HG03575 (cell line): ENCODE results near the gene TBC1D20.
"Not testable (repeated sequence)": the region's sequence is repeated elsewhere in the genome, so short reads cannot be mapped to it uniquely, and the experiment has no call there.

Experiments used
- ATAC-seq: cut with Tn5 transposase; IDR thresholded peaks from one replicate; pipeline ENCODE4 v1.9.1; 2021; ENCODE audit not compliant: unreplicated experiment, insufficient number of reproducible peaks, low FRiP score; ENCODE audit errors: extremely low read depth

TBC1D20 gene, protein sequence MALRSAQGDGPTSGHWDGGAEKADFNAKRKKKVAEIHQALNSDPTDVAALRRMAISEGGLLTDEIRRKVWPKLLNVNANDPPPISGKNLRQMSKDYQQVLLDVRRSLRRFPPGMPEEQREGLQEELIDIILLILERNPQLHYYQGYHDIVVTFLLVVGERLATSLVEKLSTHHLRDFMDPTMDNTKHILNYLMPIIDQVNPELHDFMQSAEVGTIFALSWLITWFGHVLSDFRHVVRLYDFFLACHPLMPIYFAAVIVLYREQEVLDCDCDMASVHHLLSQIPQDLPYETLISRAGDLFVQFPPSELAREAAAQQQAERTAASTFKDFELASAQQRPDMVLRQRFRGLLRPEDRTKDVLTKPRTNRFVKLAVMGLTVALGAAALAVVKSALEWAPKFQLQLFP

GRCh38 chr20:462199-462991 lies at the start of gene TBC1D20:
Gene TBC1D20 (minus strand): TSS chr20:462533. CDS start chr20:462405, 128 bp downstream.
- ATAC-seq: peak; percentile 49

- not testable (repeated sequence) for ATAC-seq
Measured at GRCh38 chr20:510328-511057, 48.2 kb upstream of the TBC1D20 start.

- ATAC-seq: not testable (repeated sequence)
Measured at GRCh38 chr20:508364-508787, 46.0 kb upstream of the TBC1D20 start.

DNA sequence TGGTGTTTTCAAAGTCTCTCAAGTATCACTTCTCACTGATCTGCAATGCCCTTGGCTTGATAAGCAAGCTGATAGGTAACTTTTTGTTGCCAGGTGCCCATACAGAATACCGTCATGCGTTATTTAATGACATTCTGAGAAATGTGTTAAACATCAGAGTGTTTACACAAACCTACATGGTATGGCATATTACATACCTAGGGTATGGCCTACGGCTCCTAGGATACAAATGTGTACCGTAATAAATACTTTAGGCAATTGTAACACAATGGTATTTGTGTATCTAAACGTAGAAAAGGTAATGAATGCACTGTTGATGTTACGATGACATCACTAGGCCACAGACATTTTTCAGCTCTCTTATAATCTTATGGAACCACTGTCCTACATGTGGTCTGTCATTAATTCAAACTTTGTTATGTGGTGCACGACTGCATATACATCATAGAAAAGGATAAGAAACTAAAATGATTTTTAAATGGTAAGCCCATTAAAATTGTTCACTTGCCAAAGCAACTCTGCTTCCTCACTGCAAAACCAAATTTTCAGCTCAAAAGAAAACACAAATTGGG lies 45.5 kb upstream of the TBC1D20 start:
- ATAC-seq: no peak

GRCh38 chr20:507006-507758 lies 44.8 kb upstream of the TBC1D20 start:
- ATAC-seq: no peak

DNA sequence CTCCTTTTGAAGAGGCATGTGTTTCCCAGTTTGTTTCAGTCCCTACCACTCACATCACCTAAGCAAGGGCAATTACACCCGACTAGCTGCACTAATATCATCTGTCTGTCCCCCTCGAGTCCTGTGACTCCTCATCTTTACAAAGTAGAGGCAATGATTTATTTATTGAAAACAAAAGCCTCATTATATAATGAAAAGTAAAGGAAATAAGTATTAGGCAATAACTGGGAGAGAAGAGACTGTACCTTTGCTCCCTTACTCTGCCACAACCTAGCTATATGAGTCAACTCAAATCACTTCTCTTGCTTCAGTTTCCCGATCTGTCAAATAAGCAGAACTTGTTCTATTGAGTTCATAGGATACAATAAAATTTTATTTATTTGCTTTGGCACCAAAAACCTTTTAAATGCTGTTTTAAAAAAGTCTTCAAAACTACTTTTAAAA lies 42.3 kb upstream of the TBC1D20 start:
- no peak for ATAC-seq

DNA sequence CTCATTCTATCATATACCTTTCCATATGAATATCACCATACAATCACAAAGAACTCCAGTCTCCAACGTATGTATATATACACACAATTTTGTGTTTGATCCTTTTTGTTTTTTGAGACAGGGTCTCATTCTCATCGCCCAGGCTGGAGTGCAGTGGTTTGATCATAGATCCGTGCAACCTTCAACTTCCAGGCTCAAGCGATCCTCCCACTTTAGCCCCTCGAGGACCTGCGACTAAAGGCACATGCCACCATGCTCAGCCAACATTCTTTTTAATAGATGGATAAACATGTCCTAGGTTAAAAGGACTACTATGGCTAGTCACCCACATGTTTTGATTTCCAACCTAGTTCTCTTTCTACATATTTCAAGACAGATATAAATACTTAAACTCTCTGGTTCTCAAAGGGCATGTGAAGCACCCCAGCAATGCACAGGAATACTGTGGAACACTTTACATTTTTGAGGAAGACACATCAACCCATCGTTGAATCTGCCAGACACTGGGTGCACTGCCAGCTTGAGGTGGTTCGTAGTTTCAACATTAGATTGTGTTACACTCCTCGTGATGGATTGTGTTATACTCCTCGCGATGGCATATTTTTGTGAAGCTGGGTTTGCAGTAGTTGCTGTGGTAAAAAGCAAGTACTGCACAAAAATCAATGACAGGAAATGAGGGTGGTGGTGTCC lies 40.9 kb upstream of the TBC1D20 start:
- no peak for ATAC-seq

- ATAC-seq: no peak
Measured at GRCh38 chr20:497979-498378, 35.6 kb upstream of the TBC1D20 start.

GRCh38 chr20:496126-496696 lies 33.9 kb upstream of the TBC1D20 start:
- ATAC-seq: no peak

- no peak for ATAC-seq
Measured at GRCh38 chr20:492159-492558, 29.8 kb upstream of the TBC1D20 start.

- no peak for ATAC-seq
Measured at GRCh38 chr20:487655-488054, 25.3 kb upstream of the TBC1D20 start.

- no peak for ATAC-seq
Measured at GRCh38 chr20:483815-484644, 21.7 kb upstream of the TBC1D20 start.

DNA sequence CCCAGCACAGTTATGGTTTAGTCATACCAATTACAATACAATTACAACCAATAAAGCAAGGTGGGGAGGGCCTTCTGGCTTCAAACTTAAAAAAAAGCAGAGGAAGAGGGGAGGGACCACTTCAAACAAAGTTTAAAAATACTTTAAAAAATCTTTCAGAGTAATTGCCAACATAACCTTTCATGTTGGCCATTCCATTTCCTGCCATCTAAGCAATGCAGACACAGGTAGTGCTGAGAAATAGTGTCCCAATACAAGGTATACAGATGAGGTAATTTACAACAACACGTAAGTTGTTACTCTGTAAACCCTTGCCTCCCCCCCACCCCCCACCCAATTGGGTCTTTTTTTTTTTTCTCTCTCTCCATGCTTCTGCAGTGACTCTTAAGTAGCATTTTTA lies 18.8 kb upstream of the TBC1D20 start:
- ATAC-seq: no peak

- ATAC-seq: no peak
Measured at GRCh38 chr20:480044-480443, 17.7 kb upstream of the TBC1D20 start.

GRCh38 chr20:479487-479886 lies 17.2 kb upstream of the TBC1D20 start:
- ATAC-seq: no peak

DNA sequence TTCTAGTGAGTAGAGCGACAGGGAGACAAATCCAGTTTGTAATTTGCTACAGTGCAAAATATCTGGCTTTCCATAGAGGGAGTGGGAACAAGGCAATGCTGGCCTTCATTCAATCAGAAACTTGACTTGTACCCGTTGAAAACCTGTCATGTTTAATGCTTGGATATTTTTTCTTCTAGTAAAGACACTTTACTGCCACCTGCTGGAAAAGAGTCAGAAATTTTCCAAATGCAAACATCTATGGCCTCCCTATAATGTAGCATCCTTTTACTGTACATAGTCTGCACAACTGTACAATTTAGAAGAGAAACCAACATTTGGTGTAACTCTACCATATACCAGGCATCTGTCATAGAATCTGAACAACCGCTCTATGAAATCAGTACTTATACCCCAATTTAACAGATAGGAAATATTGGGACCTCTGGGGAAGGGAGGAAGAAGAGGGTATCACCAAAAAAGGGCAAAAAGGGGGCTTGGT lies 16.7 kb upstream of the TBC1D20 start:
- ATAC-seq: no peak
